Endothelial cell of umbilical vein (primary cell): ENCODE measurements around the gene IL22RA2.

Experiments used
- CTCF ChIP-seq, 2 donors: IDR thresholded peaks; 1 replicate in 1 of 2; 2 replicates in 1 of 2; pipeline ENCODE4 v1.5.1; 2011; ENCODE audit warnings: low read length in 2 of 2, mild to moderate bottlenecking in 2 of 2, moderate library complexity in 2 of 2, control low read depth in 1 of 2, inconsistent platforms in 1 of 2, low read depth in 1 of 2; ENCODE audit not compliant: insufficient read depth in 1 of 2; ENCODE audit errors: extremely low read depth in 1 of 2
- EZH2 ChIP-seq: IDR thresholded peaks from 2 replicates; pipeline ENCODE4 v1.6.1; 2012; ENCODE audit warnings: borderline replicate concordance, low read depth, mild to moderate bottlenecking, moderate library complexity, low read length, inconsistent platforms; ENCODE audit not compliant: severe bottlenecking
- FOS ChIP-seq: IDR thresholded peaks from 2 replicates; pipeline ENCODE4 v1.6.1; 2011; ENCODE audit warnings: mild to moderate bottlenecking, low read length, moderate library complexity, borderline replicate concordance; ENCODE audit not compliant: insufficient read depth
- JUN ChIP-seq: IDR thresholded peaks from 2 replicates; pipeline ENCODE4 v1.6.1; 2011; ENCODE audit warnings: borderline replicate concordance, low read depth; ENCODE audit not compliant: insufficient read length, insufficient read depth
- MYC ChIP-seq: IDR thresholded peaks from one replicate; pipeline ENCODE4 v1.6.1; 2011; ENCODE audit warnings: mild to moderate bottlenecking, low read depth, low read length
- POLR2A ChIP-seq: IDR thresholded peaks from 2 replicates; pipeline ENCODE4 v1.6.1; 2012; ENCODE audit warnings: low read depth, mild to moderate bottlenecking, control low read depth, low read length
- POLR2AphosphoS5 ChIP-seq: IDR thresholded peaks from 2 replicates; pipeline ENCODE4 v1.6.1; 2012; ENCODE audit warnings: low read depth, mild to moderate bottlenecking, control low read depth, low read length, moderate library complexity; ENCODE audit not compliant: insufficient read depth

- TF ChIP-seq CTCF (IDR thresholded peaks at IDR 0.05; ENCODE audit: extremely low read depth in 1 of 2, insufficient read depth in 1 of 2, low read depth in 1 of 2, low read length in 2 of 2) (no peak), POLR2AphosphoS5 (no peak), EZH2 (no peak), FOS (no peak), POLR2A (no peak), MYC (no peak), JUN (no peak)
Measured at GRCh38 chr6:137105375-137105774, 68.1 kb downstream of the IL22RA2 start.
